HEK293 (cell line): ENCODE results near the gene HTRA2.

Source experiments
- CTCF ChIA-PET: fragments of 350-600 bp; formaldehyde crosslinking; extraction: SDS; loops from one replicate; lab custom pipeline; 2021; ENCODE audit warnings: antibody characterized with exemption; lab: Yijun Ruan, JAX
- POLR2A ChIA-PET: fragments of 300-600 bp; formaldehyde crosslinking; extraction: SDS; loops from one replicate; lab custom pipeline; 2020; ENCODE audit warnings: antibody characterized with exemption, inconsistent platforms; lab: Yijun Ruan, JAX
- H3K27ac ChIP-seq: fragments of 200-500 bp; sonication (Bioruptor generic); 2 replicates; pipeline ENCODE4 v1.5.1; 2014; ENCODE audit warnings: low read depth, low read length, control low read depth, inconsistent platforms; ENCODE audit errors: extremely low read depth
- H3K36me3 ChIP-seq, 2 experiments: fragments of 200-500 bp in 1 of 2; sonication (Bioruptor generic) in 1 of 2; 1 replicate in 1 of 2; 2 replicates in 1 of 2; pipeline ENCODE4 v1.5.1; 2014 to 2017; ENCODE audit warnings: inconsistent platforms in 2 of 2, low read length in 2 of 2; ENCODE audit not compliant: control insufficient read depth in 2 of 2, insufficient read depth in 1 of 2
- H3K4me1 ChIP-seq: fragments of 200-500 bp; sonication (Bioruptor generic); 2 replicates; pipeline ENCODE4 v1.5.1; 2014; ENCODE audit warnings: mild to moderate bottlenecking, low read length, inconsistent platforms; ENCODE audit not compliant: control insufficient read depth, insufficient read depth
- H3K4me3 ChIP-seq: 2 replicates; pipeline ENCODE4 v1.5.1; 2011; ENCODE audit warnings: low read depth, mild to moderate bottlenecking, control low read depth, low read length, moderate library complexity
- H3K9me3 ChIP-seq: fragments of 200-500 bp; sonication (Bioruptor generic); 2 replicates; pipeline ENCODE4 v1.5.1; 2014; ENCODE audit warnings: low read depth, low read length, inconsistent platforms; ENCODE audit not compliant: control insufficient read depth, insufficient read depth
- GLIS1 ChIP-seq: fragments of 450-650 bp; formaldehyde crosslinking; IDR thresholded peaks from 2 replicates; pipeline ENCODE4 v1.5.1; 2016; ENCODE audit warnings: missing biosample characterization, missing genetic modification characterization
- KLF16 ChIP-seq: fragments of 450-650 bp; formaldehyde crosslinking; IDR thresholded peaks from 2 replicates; pipeline ENCODE4 v1.5.1; 2017; ENCODE audit warnings: missing biosample characterization, missing genetic modification characterization
- MYNN ChIP-seq: fragments of 450-650 bp; formaldehyde crosslinking; IDR thresholded peaks from 2 replicates; pipeline ENCODE4 v1.5.1; 2016; ENCODE audit warnings: missing biosample characterization, missing genetic modification characterization, borderline replicate concordance
- SCRT1 ChIP-seq: fragments of 450-650 bp; formaldehyde crosslinking; IDR thresholded peaks from 2 replicates; pipeline ENCODE4 v1.5.1; 2016; ENCODE audit warnings: missing biosample characterization, missing genetic modification characterization, borderline replicate concordance
- SCRT2 ChIP-seq: fragments of 450-650 bp; formaldehyde crosslinking; IDR thresholded peaks from 2 replicates; pipeline ENCODE4 v1.5.1; 2016; ENCODE audit warnings: missing biosample characterization, missing genetic modification characterization
- TRIM28 ChIP-seq: IDR thresholded peaks from 2 replicates; pipeline ENCODE4 v1.6.1; 2011; ENCODE audit warnings: low read length, control low read depth, borderline replicate concordance
- ZNF132 ChIP-seq: fragments of 450-650 bp; formaldehyde crosslinking; IDR thresholded peaks from 2 replicates; pipeline ENCODE4 v1.5.1; 2017; ENCODE audit warnings: missing biosample characterization, missing genetic modification characterization, borderline replicate concordance
- ZNF16 ChIP-seq: fragments of 450-650 bp; formaldehyde crosslinking; IDR thresholded peaks from 2 replicates; pipeline ENCODE4 v1.5.1; 2016; ENCODE audit warnings: low read depth, missing biosample characterization, missing genetic modification characterization
- ZNF184 ChIP-seq: fragments of 450-650 bp; IDR thresholded peaks from 2 replicates; pipeline ENCODE4 v1.5.1; 2018; ENCODE audit warnings: missing biosample characterization, mild to moderate bottlenecking, missing genetic modification characterization
- ZNF221 ChIP-seq: fragments of 450-650 bp; formaldehyde crosslinking; IDR thresholded peaks from 2 replicates; pipeline ENCODE4 v1.5.1; 2017; ENCODE audit warnings: missing biosample characterization, missing genetic modification characterization, borderline replicate concordance
- ZNF335 ChIP-seq: fragments of 450-650 bp; formaldehyde crosslinking; conservative IDR thresholded peaks from 2 replicates; pipeline ENCODE4 v1.5.1; 2016; ENCODE audit warnings: missing biosample characterization, missing genetic modification characterization
- ZNF354C ChIP-seq: fragments of 450-650 bp; formaldehyde crosslinking; IDR thresholded peaks from 2 replicates; pipeline ENCODE4 v1.5.1; 2016; ENCODE audit warnings: missing biosample characterization, missing genetic modification characterization, low read depth, borderline replicate concordance
- ZNF37A ChIP-seq: fragments of 450-650 bp; IDR thresholded peaks from 2 replicates; pipeline ENCODE4 v1.5.1; 2018; ENCODE audit warnings: missing biosample characterization, missing genetic modification characterization
- ZNF391 ChIP-seq: fragments of 450-650 bp; formaldehyde crosslinking; IDR thresholded peaks from 2 replicates; pipeline ENCODE4 v1.5.1; 2016; ENCODE audit warnings: low read depth, missing biosample characterization, missing genetic modification characterization, borderline replicate concordance
- ZNF423 ChIP-seq: fragments of 450-650 bp; formaldehyde crosslinking; IDR thresholded peaks from 2 replicates; pipeline ENCODE4 v1.5.1; 2016; ENCODE audit warnings: missing biosample characterization, missing genetic modification characterization
- ZNF510 ChIP-seq: fragments of 450-650 bp; formaldehyde crosslinking; IDR thresholded peaks from 2 replicates; pipeline ENCODE4 v1.5.1; 2018; ENCODE audit warnings: mild to moderate bottlenecking, missing genetic modification characterization, missing biosample characterization; ENCODE audit not compliant: insufficient replicate concordance
- ZNF600 ChIP-seq: fragments of 450-650 bp; formaldehyde crosslinking; IDR thresholded peaks from 2 replicates; pipeline ENCODE4 v1.5.1; 2016; ENCODE audit warnings: missing biosample characterization, missing genetic modification characterization
- ZNF791 ChIP-seq: fragments of 450-650 bp; formaldehyde crosslinking; IDR thresholded peaks from 2 replicates; pipeline ENCODE4 v1.5.1; 2016; ENCODE audit warnings: missing biosample characterization, missing genetic modification characterization
- TF ChIP-seq, protein P1 (sequence below): fragments of 450-650 bp; formaldehyde crosslinking; IDR thresholded peaks from 2 replicates; pipeline ENCODE4 v1.5.1; 2016; ENCODE audit warnings: missing biosample characterization, missing genetic modification characterization
- TF ChIP-seq, protein P2 (sequence below): fragments of 450-650 bp; formaldehyde crosslinking; IDR thresholded peaks from 2 replicates; pipeline ENCODE4 v1.5.1; 2016; ENCODE audit warnings: missing biosample characterization, missing genetic modification characterization
- TF ChIP-seq, protein P3 (sequence below): fragments of 450-650 bp; IDR thresholded peaks from 2 replicates; pipeline ENCODE4 v1.5.1; 2018; ENCODE audit warnings: missing biosample characterization, mild to moderate bottlenecking, missing genetic modification characterization

HTRA2 gene

DNA sequence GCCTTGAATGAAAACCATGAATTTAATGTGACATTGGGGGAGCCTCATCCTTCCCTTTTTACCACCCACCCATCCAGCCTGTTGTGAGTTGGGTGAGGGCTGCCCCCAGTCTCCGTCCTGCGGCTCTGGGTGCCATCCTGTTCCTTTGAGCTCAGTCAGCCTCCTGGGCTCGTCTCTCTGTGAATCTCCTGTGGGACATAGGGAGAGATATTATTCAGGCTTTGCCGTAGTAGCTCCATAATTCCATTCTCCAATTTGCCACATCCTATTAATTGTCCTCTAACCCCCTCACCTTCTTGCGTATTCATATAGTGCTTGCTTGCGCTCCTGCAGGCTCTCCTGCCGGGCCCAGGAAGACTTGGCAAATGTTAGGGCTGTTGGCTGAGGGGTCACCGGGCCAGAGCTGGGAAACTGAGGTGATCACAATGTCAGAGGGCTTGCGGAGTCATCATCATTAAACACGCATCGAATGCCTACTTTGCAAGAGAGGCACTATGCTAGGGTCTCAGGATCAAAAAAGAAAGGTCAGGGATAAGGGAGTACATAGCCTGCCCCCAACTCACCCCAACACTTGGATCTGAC lies 3.0 kb upstream of the HTRA2 start:
- no peaks in the 10 kb centered on the region for H3K9me3 ChIP-seq
- no peaks in the 10 kb centered on the region; the same call in 1 of the 2 replicates for H3K4me1 ChIP-seq
- H3K36me3 ChIP-seq, result peaks cover 7 to 46% of the 10 kb centered on the region in 2 experiments; a peak in 1 of 3 replicates
- TF ChIP-seq TRIM28, result peak; percentile 72; the same call in 1 of the 2 replicates
- no peak for TF ChIP-seq ZNF354C
- TF ChIP-seq, protein P1, sequence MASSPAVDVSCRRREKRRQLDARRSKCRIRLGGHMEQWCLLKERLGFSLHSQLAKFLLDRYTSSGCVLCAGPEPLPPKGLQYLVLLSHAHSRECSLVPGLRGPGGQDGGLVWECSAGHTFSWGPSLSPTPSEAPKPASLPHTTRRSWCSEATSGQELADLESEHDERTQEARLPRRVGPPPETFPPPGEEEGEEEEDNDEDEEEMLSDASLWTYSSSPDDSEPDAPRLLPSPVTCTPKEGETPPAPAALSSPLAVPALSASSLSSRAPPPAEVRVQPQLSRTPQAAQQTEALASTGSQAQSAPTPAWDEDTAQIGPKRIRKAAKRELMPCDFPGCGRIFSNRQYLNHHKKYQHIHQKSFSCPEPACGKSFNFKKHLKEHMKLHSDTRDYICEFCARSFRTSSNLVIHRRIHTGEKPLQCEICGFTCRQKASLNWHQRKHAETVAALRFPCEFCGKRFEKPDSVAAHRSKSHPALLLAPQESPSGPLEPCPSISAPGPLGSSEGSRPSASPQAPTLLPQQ (tag by site-specific recombination), result no peak
- no peak overlapping the region for H3K4me3 ChIP-seq
- no peak overlapping the region for H3K27ac ChIP-seq
- ChIA-PET POLR2A (interaction anchor here (1.3 to 2.5 kb wide), 4 partner anchors 18 to 44 kb away, joined by 5 to 12 read pairs (median 6); partner anchors contain the start of genes CCDC142, PCGF1 and TTC31), CTCF (interaction anchor here (1.3 kb wide), 1 partner anchor 21 kb away, joined by 5 read pairs; no protein-coding TSS in a partner anchor)

DNA sequence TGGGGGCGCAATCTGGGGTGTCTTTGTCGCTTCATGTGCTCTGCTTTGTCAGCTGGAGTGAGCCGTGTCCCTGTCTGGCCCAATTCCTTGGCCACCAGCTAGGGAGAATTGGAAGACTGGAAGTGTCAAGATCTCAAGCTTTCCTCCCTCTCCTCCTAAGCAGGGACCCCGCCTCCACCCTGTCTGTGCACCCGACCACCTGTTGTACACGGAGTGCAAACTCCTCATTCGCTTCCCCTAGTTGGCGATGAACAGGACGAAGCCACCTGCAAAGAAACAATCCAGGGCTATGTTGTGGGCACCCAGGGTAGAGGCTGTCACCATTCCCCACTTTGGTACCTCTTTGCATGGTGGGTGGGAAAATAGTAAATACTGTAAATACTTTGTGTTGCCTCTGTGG lies 2.0 kb upstream of the HTRA2 start:
- TF ChIP-seq MYNN (tag by site-specific recombination) (no peak), ZNF16 (no peak), ZNF510 (tag by site-specific recombination) (no peak), ZNF184 (tag by site-specific recombination) (no peak), SCRT1 (tag by site-specific recombination) (peak; percentile 31; the same call in 1 of the 2 replicates), ZNF791 (tag by site-specific recombination) (no peak), ZNF132 (no peak), SCRT2 (tag by site-specific recombination) (peak; percentile 78)
- TF ChIP-seq, protein P1 (tag by site-specific recombination), result no peak
- POLR2A ChIA-PET, result interaction anchor here (1.9 to 2.5 kb wide), 2 partner anchors 21 to 24 kb away, joined by 5 to 12 read pairs; no protein-coding TSS in a partner anchor
- Histone ChIP-seq H3K9me3 (no peaks in the 10 kb centered on the region), H3K4me1 (no peaks in the 10 kb centered on the region; the same call in 1 of the 2 replicates), H3K4me3 (no peak overlapping the region), H3K27ac (no peak overlapping the region), H3K36me3 (peaks cover 7 to 56% of the 10 kb centered on the region in 2 experiments; a peak in 1 of 3 replicates)
- CTCF ChIA-PET, result no interaction called here

DNA sequence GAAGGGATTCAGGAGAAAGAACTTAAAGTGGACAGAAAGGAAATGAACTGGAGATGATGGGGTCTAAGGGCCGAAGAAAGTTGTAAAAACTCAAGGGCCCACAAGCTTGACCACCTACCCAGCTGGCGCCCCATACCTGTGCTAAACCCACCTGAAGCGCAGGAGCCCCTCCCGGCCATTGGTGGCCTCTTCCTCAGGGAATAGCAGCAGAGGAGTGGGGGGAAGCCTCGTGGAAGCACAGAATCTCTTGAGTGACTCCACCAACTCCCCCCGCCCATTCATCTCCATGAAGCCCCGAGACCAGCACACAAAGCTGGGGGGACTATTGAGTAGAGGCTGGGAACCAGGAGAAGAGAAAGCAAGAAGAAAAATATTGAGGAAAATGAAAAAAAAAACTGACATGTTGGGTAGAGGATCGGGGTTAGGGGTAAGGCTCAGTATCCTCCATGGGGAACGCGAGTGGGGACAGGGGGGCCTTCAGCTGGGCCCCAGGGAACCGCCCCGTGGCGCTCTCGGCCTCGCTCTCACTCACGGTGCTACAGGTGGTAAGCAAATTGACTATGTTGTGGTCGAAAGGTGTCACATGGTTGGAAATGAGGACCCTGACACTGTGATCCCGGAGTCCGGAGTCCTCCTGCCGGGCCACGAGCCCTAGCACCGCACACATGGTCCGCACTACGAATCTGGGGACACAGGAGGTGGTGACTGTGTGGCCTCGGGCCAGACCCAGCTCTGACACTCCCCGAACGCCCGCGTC lies 955 bp upstream of the HTRA2 start:
- Histone ChIP-seq H3K36me3 (peaks cover 7 to 66% of the 10 kb centered on the region in 2 experiments; a peak in 1 of 3 replicates), H3K27ac (peak overlapping the region; percentile 72), H3K4me3 (peak overlapping the region; percentile 57), H3K4me1 (no peaks in the 10 kb centered on the region; the same call in 1 of the 2 replicates), H3K9me3 (no peaks in the 10 kb centered on the region)
- POLR2A ChIA-PET, result interaction anchor here (0.6 to 2.4 kb wide), 12 partner anchors 8 to 77 kb away, joined by 3 to 18 read pairs (median 7); partner anchors contain the start of genes CCDC142, MRPL53, PCGF1 and TTC31
- CTCF ChIA-PET, result interaction anchor here (0.6 to 1.5 kb wide), 7 partner anchors 9 to 60 kb away, joined by 3 to 11 read pairs (median 3); partner anchors contain the start of genes CCDC142 and TTC31
- TF ChIP-seq ZNF221 (tag by site-specific recombination) (no peak), KLF16 (no peak), ZNF37A (tag by site-specific recombination) (no peak), GLIS1 (tag by site-specific recombination) (no peak), SCRT2 (tag by site-specific recombination) (peak; percentile 95), ZNF335 (tag by site-specific recombination) (no peak), ZNF391 (tag by site-specific recombination) (no peak), ZNF600 (tag by site-specific recombination) (no peak), ZNF423 (no peak)
- TF ChIP-seq, protein P2, sequence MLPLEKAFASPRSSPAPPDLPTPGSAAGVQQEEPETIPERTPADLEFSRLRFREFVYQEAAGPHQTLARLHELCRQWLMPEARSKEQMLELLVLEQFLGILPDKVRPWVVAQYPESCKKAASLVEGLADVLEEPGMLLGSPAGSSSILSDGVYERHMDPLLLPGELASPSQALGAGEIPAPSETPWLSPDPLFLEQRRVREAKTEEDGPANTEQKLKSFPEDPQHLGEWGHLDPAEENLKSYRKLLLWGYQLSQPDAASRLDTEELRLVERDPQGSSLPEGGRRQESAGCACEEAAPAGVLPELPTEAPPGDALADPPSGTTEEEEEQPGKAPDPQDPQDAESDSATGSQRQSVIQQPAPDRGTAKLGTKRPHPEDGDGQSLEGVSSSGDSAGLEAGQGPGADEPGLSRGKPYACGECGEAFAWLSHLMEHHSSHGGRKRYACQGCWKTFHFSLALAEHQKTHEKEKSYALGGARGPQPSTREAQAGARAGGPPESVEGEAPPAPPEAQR (tag by site-specific recombination), result no peak
- TF ChIP-seq, protein P3, sequence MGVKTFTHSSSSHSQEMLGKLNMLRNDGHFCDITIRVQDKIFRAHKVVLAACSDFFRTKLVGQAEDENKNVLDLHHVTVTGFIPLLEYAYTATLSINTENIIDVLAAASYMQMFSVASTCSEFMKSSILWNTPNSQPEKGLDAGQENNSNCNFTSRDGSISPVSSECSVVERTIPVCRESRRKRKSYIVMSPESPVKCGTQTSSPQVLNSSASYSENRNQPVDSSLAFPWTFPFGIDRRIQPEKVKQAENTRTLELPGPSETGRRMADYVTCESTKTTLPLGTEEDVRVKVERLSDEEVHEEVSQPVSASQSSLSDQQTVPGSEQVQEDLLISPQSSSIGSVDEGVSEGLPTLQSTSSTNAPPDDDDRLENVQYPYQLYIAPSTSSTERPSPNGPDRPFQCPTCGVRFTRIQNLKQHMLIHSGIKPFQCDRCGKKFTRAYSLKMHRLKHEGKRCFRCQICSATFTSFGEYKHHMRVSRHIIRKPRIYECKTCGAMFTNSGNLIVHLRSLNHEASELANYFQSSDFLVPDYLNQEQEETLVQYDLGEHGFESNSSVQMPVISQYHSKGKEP (tag by site-specific recombination), result no peak
